ENCODE results near the gene RABAC1.

The RABAC1 gene

GRCh38 chr19:41928754-41929535 is 30.2 kb downstream of the RABAC1 start:
- DNase-seq (ENCODE audit: low read depth): no peak

GRCh38 chr19:41928221-41928683 is 30.9 kb downstream of the RABAC1 start, which contains the start of gene ERFL:
Gene ERFL (minus strand): TSS chr19:41928449. CDS start chr19:41912919, 15,530 bp downstream.
- DNase-seq (ENCODE audit: low read depth): no peak

- DNase-seq (ENCODE audit: low read depth): no peak
These were observed 31.5 kb downstream of the RABAC1 start for GRCh38 chr19:41927497-41928192.

GRCh38 chr19:41926763-41927496 is 32.2 kb downstream of the RABAC1 start:
- no peak for DNase-seq (ENCODE audit: low read depth)

- DNase-seq (ENCODE audit: low read depth): no peak
These were observed 32.9 kb downstream of the RABAC1 start for GRCh38 chr19:41926028-41926762.

GRCh38 chr19:41925208-41926003 is 33.7 kb downstream of the RABAC1 start:
- DNase-seq (ENCODE audit: low read depth): no peak

GRCh38 chr19:41924151-41925145 is 34.7 kb downstream of the RABAC1 start:
- DNase-seq (ENCODE audit: low read depth): no peak

- no peak for DNase-seq (ENCODE audit: low read depth)
These were observed 35.9 kb downstream of the RABAC1 start for GRCh38 chr19:41923045-41923788.

GRCh38 chr19:41922585-41922984 is 36.5 kb downstream of the RABAC1 start:
- DNase-seq (ENCODE audit: low read depth): no peak

GRCh38 chr19:41921577-41922576 is 37.2 kb downstream of the RABAC1 start:
- no peak for DNase-seq (ENCODE audit: low read depth)

- no peak for DNase-seq (ENCODE audit: low read depth)
These were observed 38.1 kb downstream of the RABAC1 start for GRCh38 chr19:41920882-41921576.

- no peak for DNase-seq (ENCODE audit: low read depth)
These were observed 39.0 kb downstream of the RABAC1 start for GRCh38 chr19:41919948-41920712.

GRCh38 chr19:41918653-41919244 is 40.4 kb downstream of the RABAC1 start:
- peak; percentile 55 for DNase-seq (ENCODE audit: low read depth)

GRCh38 chr19:41918095-41918494 is 41.0 kb downstream of the RABAC1 start:
- no peak for DNase-seq (ENCODE audit: low read depth)

GRCh38 chr19:41917676-41918075 is 41.4 kb downstream of the RABAC1 start:
- DNase-seq (ENCODE audit: low read depth): no peak

All from amniotic epithelial cell (primary cell).